ENCODE measurements around the gene KCNJ2.
A peak's percentile ranks its signal among the peaks of the same experiment; 100 is the strongest.

KCNJ2 gene

DNA sequence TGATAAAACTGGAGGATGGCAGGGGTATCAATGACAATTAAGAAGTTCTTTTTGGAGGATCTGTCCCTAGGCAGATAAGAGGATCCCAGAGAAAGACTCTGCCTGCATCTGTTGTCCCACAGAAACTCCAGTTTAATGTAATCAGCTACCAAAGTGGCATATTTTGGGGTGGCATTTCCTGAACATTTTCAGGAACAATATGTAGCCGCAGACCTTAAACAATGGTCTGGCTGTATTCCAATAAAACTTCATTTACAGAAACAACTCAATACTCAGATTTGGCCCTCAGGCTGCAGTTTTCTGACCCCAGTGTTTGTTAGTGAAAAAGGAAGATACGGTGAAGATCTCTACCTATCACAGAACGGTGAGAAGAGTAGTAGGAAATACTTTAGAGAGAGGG is 48.2 kb upstream of the KCNJ2 start:
- no peak overlapping the region for H3K4me2 ChIP-seq (ENCODE audit: low read length)

DNA sequence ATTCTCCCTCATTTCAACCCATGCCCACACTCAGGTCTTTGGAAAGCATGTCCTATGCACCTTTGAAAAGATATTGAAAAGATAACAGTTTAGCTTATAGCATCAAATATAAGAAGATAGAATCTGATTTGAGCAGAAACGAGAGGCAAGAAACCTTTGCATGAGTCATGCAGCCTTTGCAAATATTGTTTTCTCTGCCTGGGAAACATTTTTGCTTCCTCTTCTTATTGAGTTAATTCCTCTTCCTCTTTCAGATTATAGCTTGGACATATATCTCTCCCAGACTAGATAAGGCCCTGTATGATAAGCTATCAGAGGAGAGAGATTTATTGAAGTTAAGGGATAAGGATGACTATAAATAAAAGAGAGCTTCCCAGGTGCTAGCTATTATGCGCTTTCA is 46.1 kb upstream of the KCNJ2 start:
- Histone ChIP-seq H4K20me1 (ENCODE audit: insufficient read depth, low read length) (no peaks in the 10 kb centered on the region), H3K9me3 (ENCODE audit: insufficient read depth, low read length) (0 out of 2 replicates have a peak, but pooled peaks cover 4% of the 10 kb centered on the region), H3K79me2 (ENCODE audit: low read length) (no peaks in the 10 kb centered on the region), H2AFZ (ENCODE audit: low read depth, low read length) (no peak overlapping the region), H3K4me2 (ENCODE audit: low read length) (peak overlapping the region; percentile 62), H3K27ac (ENCODE audit: low read length) (peak overlapping the region; percentile 61), H3K27me3 (ENCODE audit: low read depth, low read length) (no peaks in the 10 kb centered on the region), H3K9ac (ENCODE audit: low read length) (no peak overlapping the region), H3K4me1 (ENCODE audit: low read length) (peaks cover 48% of the 10 kb centered on the region), H3K36me3 (replicated peaks; ENCODE audit: low read depth, low read length) (peaks cover 4% of the 10 kb centered on the region), H3K4me3 (ENCODE audit: low read length) (peak overlapping the region; percentile 21; the same call in 1 of the 2 replicates)
- TF ChIP-seq, protein P1, sequence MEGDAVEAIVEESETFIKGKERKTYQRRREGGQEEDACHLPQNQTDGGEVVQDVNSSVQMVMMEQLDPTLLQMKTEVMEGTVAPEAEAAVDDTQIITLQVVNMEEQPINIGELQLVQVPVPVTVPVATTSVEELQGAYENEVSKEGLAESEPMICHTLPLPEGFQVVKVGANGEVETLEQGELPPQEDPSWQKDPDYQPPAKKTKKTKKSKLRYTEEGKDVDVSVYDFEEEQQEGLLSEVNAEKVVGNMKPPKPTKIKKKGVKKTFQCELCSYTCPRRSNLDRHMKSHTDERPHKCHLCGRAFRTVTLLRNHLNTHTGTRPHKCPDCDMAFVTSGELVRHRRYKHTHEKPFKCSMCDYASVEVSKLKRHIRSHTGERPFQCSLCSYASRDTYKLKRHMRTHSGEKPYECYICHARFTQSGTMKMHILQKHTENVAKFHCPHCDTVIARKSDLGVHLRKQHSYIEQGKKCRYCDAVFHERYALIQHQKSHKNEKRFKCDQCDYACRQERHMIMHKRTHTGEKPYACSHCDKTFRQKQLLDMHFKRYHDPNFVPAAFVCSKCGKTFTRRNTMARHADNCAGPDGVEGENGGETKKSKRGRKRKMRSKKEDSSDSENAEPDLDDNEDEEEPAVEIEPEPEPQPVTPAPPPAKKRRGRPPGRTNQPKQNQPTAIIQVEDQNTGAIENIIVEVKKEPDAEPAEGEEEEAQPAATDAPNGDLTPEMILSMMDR (IDR thresholded peaks at IDR 0.05; ENCODE audit: low read depth, low read length) = no peak
- no peak for TF ChIP-seq EZH2phosphoT487 (IDR thresholded peaks at IDR 0.05; ENCODE audit: low read depth)

More for the DNA sequence above, 48.2 kb upstream of the KCNJ2 start:
- Histone ChIP-seq H3K9me3 (ENCODE audit: insufficient read depth, low read length) (0 out of 2 replicates have a peak, but pooled peaks cover 4% of the 10 kb centered on the region), H3K4me3 (ENCODE audit: low read length) (no peak overlapping the region), H2AFZ (ENCODE audit: low read depth, low read length) (no peak overlapping the region), H3K4me1 (ENCODE audit: low read length) (peaks cover 48% of the 10 kb centered on the region), H3K79me2 (ENCODE audit: low read length) (no peaks in the 10 kb centered on the region), H3K27me3 (ENCODE audit: low read depth, low read length) (no peaks in the 10 kb centered on the region), H3K27ac (ENCODE audit: low read length) (peak overlapping the region; percentile 46), H3K9ac (ENCODE audit: low read length) (no peak overlapping the region), H3K36me3 (replicated peaks; ENCODE audit: low read depth, low read length) (peaks cover 4% of the 10 kb centered on the region), H4K20me1 (ENCODE audit: insufficient read depth, low read length) (no peaks in the 10 kb centered on the region)
- no peak for TF ChIP-seq EZH2phosphoT487 (IDR thresholded peaks at IDR 0.05; ENCODE audit: low read depth)
- TF ChIP-seq, protein P1 (IDR thresholded peaks at IDR 0.05; ENCODE audit: low read depth, low read length) = no peak

DNA sequence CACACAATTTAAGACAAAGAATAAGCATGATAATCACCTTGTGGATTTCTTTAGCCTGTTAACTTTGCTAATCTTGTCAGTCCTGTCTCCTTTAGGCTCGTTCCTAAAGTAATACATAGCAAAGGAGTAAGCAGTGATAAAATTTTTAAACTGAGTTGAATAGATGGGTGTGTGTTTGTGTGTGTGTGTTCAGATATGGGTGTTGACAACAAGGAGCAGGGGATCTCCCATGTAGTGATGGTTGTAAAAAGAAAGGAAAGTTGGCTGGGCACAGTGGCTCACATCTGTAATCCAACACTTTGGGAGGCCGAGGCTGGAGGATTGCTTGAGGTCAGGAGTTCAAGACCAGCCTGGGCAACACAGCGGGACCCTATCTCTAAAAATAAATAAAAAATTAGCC is 44.6 kb upstream of the KCNJ2 start:
- 0 out of 2 replicates have a peak, but pooled peaks cover 4% of the 10 kb centered on the region for H3K9me3 ChIP-seq (ENCODE audit: insufficient read depth, low read length)

DNA sequence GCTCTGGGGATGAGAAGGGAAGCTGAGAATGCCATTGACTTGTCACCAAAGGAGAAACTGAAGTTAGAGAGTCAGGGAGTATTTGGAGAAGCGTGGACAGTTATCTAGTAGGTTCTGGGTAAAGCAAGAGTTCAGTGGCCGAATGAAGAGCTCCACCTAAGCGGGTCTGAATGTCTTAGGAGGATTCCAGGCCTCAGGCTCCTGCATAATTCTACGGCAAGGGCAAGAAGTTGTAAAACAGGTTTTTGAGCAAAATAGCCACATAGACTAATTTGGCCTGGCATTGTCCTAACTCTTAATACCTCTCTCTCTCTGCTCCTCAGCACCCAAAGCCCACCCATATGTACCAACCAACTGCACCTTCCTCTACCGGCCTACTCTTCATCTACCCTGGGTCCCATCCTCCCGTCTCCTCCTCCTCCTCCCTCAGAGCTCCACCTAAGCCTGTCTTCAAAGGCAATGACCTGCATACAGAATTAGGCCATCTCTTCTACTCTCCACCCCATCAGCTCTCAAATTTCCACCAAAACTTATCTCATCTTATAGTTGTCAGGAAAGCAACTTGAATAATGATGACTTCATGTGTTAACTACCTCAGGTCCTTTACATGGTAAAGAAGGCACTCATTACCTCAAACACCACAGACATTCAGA is 42.0 kb upstream of the KCNJ2 start:
- Histone ChIP-seq H3K9me3 (ENCODE audit: insufficient read depth, low read length) (0 out of 2 replicates have a peak, but pooled peaks cover 4% of the 10 kb centered on the region), H3K4me1 (ENCODE audit: low read length) (peaks cover 23% of the 10 kb centered on the region), H3K4me2 (ENCODE audit: low read length) (no peak overlapping the region), H3K36me3 (replicated peaks; ENCODE audit: low read depth, low read length) (peaks cover 4% of the 10 kb centered on the region), H3K79me2 (ENCODE audit: low read length) (no peaks in the 10 kb centered on the region), H4K20me1 (ENCODE audit: insufficient read depth, low read length) (no peaks in the 10 kb centered on the region), H2AFZ (ENCODE audit: low read depth, low read length) (no peak overlapping the region), H3K27ac (ENCODE audit: low read length) (no peak overlapping the region), H3K27me3 (ENCODE audit: low read depth, low read length) (no peaks in the 10 kb centered on the region), H3K4me3 (ENCODE audit: low read length) (no peak overlapping the region), H3K9ac (ENCODE audit: low read length) (no peak overlapping the region)
- TF ChIP-seq, protein P1 (IDR thresholded peaks at IDR 0.05; ENCODE audit: low read depth, low read length) = no peak
- TF ChIP-seq EZH2phosphoT487 (IDR thresholded peaks at IDR 0.05; ENCODE audit: low read depth) = no peak

More for the DNA sequence above, 44.6 kb upstream of the KCNJ2 start:
- no peaks in the 10 kb centered on the region for H3K27me3 ChIP-seq (ENCODE audit: low read depth, low read length)
- no peak overlapping the region for H3K9ac ChIP-seq (ENCODE audit: low read length)
- TF ChIP-seq EZH2phosphoT487 (IDR thresholded peaks at IDR 0.05; ENCODE audit: low read depth) = no peak
- TF ChIP-seq, protein P1 (IDR thresholded peaks at IDR 0.05; ENCODE audit: low read depth, low read length) = no peak
- H3K4me1 ChIP-seq (ENCODE audit: low read length) = peaks cover 44% of the 10 kb centered on the region
- no peak overlapping the region for H3K27ac ChIP-seq (ENCODE audit: low read length)
- H2AFZ ChIP-seq (ENCODE audit: low read depth, low read length) = no peak overlapping the region; the same call in 1 of the 2 replicates
- H3K4me3 ChIP-seq (ENCODE audit: low read length) = no peak overlapping the region
- H3K36me3 ChIP-seq (replicated peaks; ENCODE audit: low read depth, low read length) = peaks cover 4% of the 10 kb centered on the region
- no peak overlapping the region for H3K4me2 ChIP-seq (ENCODE audit: low read length)
- no peaks in the 10 kb centered on the region for H4K20me1 ChIP-seq (ENCODE audit: insufficient read depth, low read length)
- H3K79me2 ChIP-seq (ENCODE audit: low read length) = no peaks in the 10 kb centered on the region
